Muscle layer of duodenum (tissue), 2 donors: ENCODE results near the gene RAB7B.

ENCODE experiments used
- H3K27ac ChIP-seq: one replicate; pipeline ENCODE4 v1.7.0; 2013; ENCODE audit warnings: mild to moderate bottlenecking, low read length
- H3K27me3 ChIP-seq: one replicate; pipeline ENCODE4 v1.7.0; 2013; ENCODE audit warnings: low read depth, mild to moderate bottlenecking, control low read depth, low read length
- H3K36me3 ChIP-seq, 2 donors: one replicate each; pipeline ENCODE4 v1.7.0; 2013; ENCODE audit warnings: low read length in 2 of 2, control low read depth in 1 of 2, mild to moderate bottlenecking in 1 of 2; ENCODE audit not compliant: insufficient read depth in 2 of 2, control insufficient read depth in 1 of 2
- H3K4me1 ChIP-seq, 2 donors: one replicate each; pipeline ENCODE4 v1.7.0; 2013; ENCODE audit warnings: low read length in 2 of 2, mild to moderate bottlenecking in 2 of 2, control low read depth in 1 of 2, moderate library complexity in 1 of 2; ENCODE audit not compliant: insufficient read depth in 2 of 2, control insufficient read depth in 1 of 2
- H3K4me3 ChIP-seq, 2 donors: one replicate each; pipeline ENCODE4 v1.7.0; 2013; ENCODE audit warnings: low read length in 2 of 2, low read depth in 1 of 2, mild to moderate bottlenecking in 1 of 2
- H3K9me3 ChIP-seq, 2 donors: one replicate each; pipeline ENCODE4 v1.7.0; 2013; ENCODE audit warnings: low read length in 2 of 2, control low read depth in 1 of 2, mild to moderate bottlenecking in 1 of 2; ENCODE audit not compliant: control insufficient read depth in 1 of 2
- donor health status: healthy.

RAB7B gene

GRCh38 chr1:205991237-205991636 lies 12.0 kb downstream of the RAB7B start:
- Histone ChIP-seq H3K27ac (no peak overlapping the region), H3K4me1 (peaks cover 0 to 5% of the 10 kb centered on the region in 2 donors), H3K36me3 (peaks cover 0 to 21% of the 10 kb centered on the region in 2 donors), H3K4me3 (no peak overlapping the region), H3K27me3 (no peaks in the 10 kb centered on the region), H3K9me3 (no peaks in the 10 kb centered on the region)

GRCh38 chr1:205990226-205990625 lies 13.0 kb downstream of the RAB7B start:
- Histone ChIP-seq H3K4me3 (no peak overlapping the region), H3K27me3 (no peaks in the 10 kb centered on the region), H3K4me1 (peaks cover 0 to 5% of the 10 kb centered on the region in 2 donors), H3K36me3 (peaks cover 0 to 21% of the 10 kb centered on the region in 2 donors), H3K9me3 (no peaks in the 10 kb centered on the region), H3K27ac (no peak overlapping the region)

- Histone ChIP-seq H3K4me3 (no peak overlapping the region), H3K27ac (no peak overlapping the region), H3K4me1 (peaks cover 0 to 5% of the 10 kb centered on the region in 2 donors), H3K9me3 (no peaks in the 10 kb centered on the region), H3K27me3 (no peaks in the 10 kb centered on the region), H3K36me3 (peaks cover 0 to 21% of the 10 kb centered on the region in 2 donors)
Measured at GRCh38 chr1:205989786-205990185, 13.4 kb downstream of the RAB7B start.

- H3K9me3 ChIP-seq = no peaks in the 10 kb centered on the region
- peaks cover 0 to 19% of the 10 kb centered on the region in 2 donors for H3K36me3 ChIP-seq
- H3K4me3 ChIP-seq = no peak overlapping the region
- H3K27ac ChIP-seq = no peak overlapping the region
- H3K27me3 ChIP-seq = no peaks in the 10 kb centered on the region
- H3K4me1 ChIP-seq = peaks cover 0 to 5% of the 10 kb centered on the region in 2 donors
Measured at GRCh38 chr1:205988585-205988995, 14.6 kb downstream of the RAB7B start.

GRCh38 chr1:205986861-205987260 lies 16.3 kb downstream of the RAB7B start:
- Histone ChIP-seq H3K4me1 (peaks cover 0 to 5% of the 10 kb centered on the region in 2 donors), H3K9me3 (no peaks in the 10 kb centered on the region), H3K36me3 (peaks cover 0 to 4% of the 10 kb centered on the region in 2 donors), H3K4me3 (no peak overlapping the region), H3K27ac (no peak overlapping the region), H3K27me3 (no peaks in the 10 kb centered on the region)

- H3K27me3 ChIP-seq = no peaks in the 10 kb centered on the region
- H3K36me3 ChIP-seq = no peaks in the 10 kb centered on the region
- H3K9me3 ChIP-seq = no peaks in the 10 kb centered on the region
- no peak overlapping the region for H3K4me3 ChIP-seq
- peaks cover 0 to 5% of the 10 kb centered on the region in 2 donors for H3K4me1 ChIP-seq
- no peak overlapping the region for H3K27ac ChIP-seq
Measured at GRCh38 chr1:205986292-205986691, 16.9 kb downstream of the RAB7B start.

- H3K4me1 ChIP-seq = peaks cover 0 to 5% of the 10 kb centered on the region in 2 donors
- H3K27ac ChIP-seq = no peak overlapping the region
- no peaks in the 10 kb centered on the region for H3K9me3 ChIP-seq
Measured at GRCh38 chr1:205985330-205986005, 17.7 kb downstream of the RAB7B start.

GRCh38 chr1:205983925-205984725 lies 19.1 kb downstream of the RAB7B start:
- Histone ChIP-seq H3K4me1 (peaks cover 0 to 5% of the 10 kb centered on the region in 2 donors), H3K27me3 (no peaks in the 10 kb centered on the region), H3K27ac (no peak overlapping the region), H3K4me3 (no peak overlapping the region), H3K9me3 (no peaks in the 10 kb centered on the region), H3K36me3 (no peaks in the 10 kb centered on the region)

More at GRCh38 chr1:205985330-205986005, 17.7 kb downstream of the RAB7B start:
- Histone ChIP-seq H3K4me3 (no peak overlapping the region), H3K36me3 (no peaks in the 10 kb centered on the region), H3K27me3 (no peaks in the 10 kb centered on the region)

- no peak overlapping the region for H3K27ac ChIP-seq
- H3K36me3 ChIP-seq = no peaks in the 10 kb centered on the region
- H3K4me1 ChIP-seq = no peaks in the 10 kb centered on the region
- H3K4me3 ChIP-seq = no peak overlapping the region
- H3K9me3 ChIP-seq = no peaks in the 10 kb centered on the region
- H3K27me3 ChIP-seq = no peaks in the 10 kb centered on the region
Measured at GRCh38 chr1:205981257-205981656, 21.9 kb downstream of the RAB7B start.

GRCh38 chr1:205980237-205980870 lies 22.8 kb downstream of the RAB7B start:
- Histone ChIP-seq H3K27ac (no peak overlapping the region), H3K36me3 (no peaks in the 10 kb centered on the region), H3K4me3 (no peak overlapping the region), H3K9me3 (no peaks in the 10 kb centered on the region), H3K4me1 (no peaks in the 10 kb centered on the region), H3K27me3 (no peaks in the 10 kb centered on the region)

- Histone ChIP-seq H3K4me3 (no peak overlapping the region), H3K4me1 (no peaks in the 10 kb centered on the region), H3K9me3 (no peaks in the 10 kb centered on the region), H3K27me3 (no peaks in the 10 kb centered on the region), H3K36me3 (no peaks in the 10 kb centered on the region), H3K27ac (no peak overlapping the region)
Measured at GRCh38 chr1:205979301-205979700, 23.9 kb downstream of the RAB7B start.
